Measurements from ENCODE around the gene RHOBTB1.
"Not testable (repeated sequence)": the region's sequence is repeated elsewhere in the genome, so short reads cannot be mapped to it uniquely, and the experiment has no call there.

The RHOBTB1 gene

GRCh38 chr10:60944058-60944909 lies at the start of gene RHOBTB1:
RHOBTB1 (minus strand) TSS chr10:60944185; CDS start chr10:60911542, 32,643 bp downstream.
- DNase-seq = peak; percentile 62

GRCh38 chr10:60992636-60993035 lies 48.7 kb upstream of the RHOBTB1 start:
- no peak for DNase-seq

GRCh38 chr10:60990663-60991062 lies 46.7 kb upstream of the RHOBTB1 start:
- DNase-seq = no peak

GRCh38 chr10:60989400-60989876 lies 45.5 kb upstream of the RHOBTB1 start:
- DNase-seq = no peak

- no peak for DNase-seq
Measured at GRCh38 chr10:60986791-60987190, 42.8 kb upstream of the RHOBTB1 start.

GRCh38 chr10:60985951-60986350 lies 42.0 kb upstream of the RHOBTB1 start:
- DNase-seq = no peak

GRCh38 chr10:60980997-60981396 lies 37.0 kb upstream of the RHOBTB1 start:
- no peak for DNase-seq

GRCh38 chr10:60979667-60980104 lies 35.7 kb upstream of the RHOBTB1 start:
- no peak for DNase-seq

GRCh38 chr10:60978287-60979115 lies 34.5 kb upstream of the RHOBTB1 start:
- DNase-seq = no peak

- no peak for DNase-seq
Measured at GRCh38 chr10:60977161-60978122, 33.5 kb upstream of the RHOBTB1 start.

GRCh38 chr10:60976687-60977086 lies 32.7 kb upstream of the RHOBTB1 start:
- no peak for DNase-seq

- DNase-seq = no peak
Measured at GRCh38 chr10:60975716-60976115, 31.7 kb upstream of the RHOBTB1 start.

- DNase-seq = no peak
Measured at GRCh38 chr10:60974463-60975149, 30.6 kb upstream of the RHOBTB1 start.

GRCh38 chr10:60973086-60973485 lies 29.1 kb upstream of the RHOBTB1 start:
- no peak for DNase-seq

GRCh38 chr10:60972181-60972580 lies 28.2 kb upstream of the RHOBTB1 start:
- DNase-seq = not testable (repeated sequence)

- no peak for DNase-seq
Measured at GRCh38 chr10:60970526-60970925, 26.5 kb upstream of the RHOBTB1 start.

GRCh38 chr10:60968504-60968903 lies 24.5 kb upstream of the RHOBTB1 start:
- DNase-seq = no peak

GRCh38 chr10:60967854-60968484 lies 24.0 kb upstream of the RHOBTB1 start:
- DNase-seq = peak; percentile 25

- no peak for DNase-seq
Measured at GRCh38 chr10:60967260-60967659, 23.3 kb upstream of the RHOBTB1 start.

GRCh38 chr10:60965696-60966095 lies 21.7 kb upstream of the RHOBTB1 start:
- DNase-seq = no peak

Measured in NCI-H526 treated with DMSO at 0.1 percent for 48 hours (cell line).